Measurements from ENCODE around the gene THAP11. TPM values are rescaled to one million over a fixed set of nuclear protein-coding genes. Genes with fewer than 3 reads are reported as not detected.

Gene THAP11
- total RNA-seq = 44.3 and 45.8 TPM in 2 replicates

GRCh38 chr16:67841816-67842508 lies at the start of gene THAP11:
Gene THAP11, plus strand, starts transcription at chr16:67842320. Its CDS starts 235 bp downstream, at chr16:67842555.
- intact Hi-C loops (cut with micrococcal nuclease) = loop anchor here (1.0 to 10.0 kb wide), 5 partner anchors 9 to 242 kb away; partner anchors contain the start of genes ACD, C16orf86, ENKD1 and PARD6A

- intact Hi-C loops (cut with micrococcal nuclease) = no loop called here
Observed at GRCh38 chr16:67796099-67796718, 45.9 kb upstream of the THAP11 start.

GRCh38 chr16:67800338-67800926 lies 41.7 kb upstream of the THAP11 start:
- intact Hi-C loops (cut with micrococcal nuclease) = no loop called here

DNA sequence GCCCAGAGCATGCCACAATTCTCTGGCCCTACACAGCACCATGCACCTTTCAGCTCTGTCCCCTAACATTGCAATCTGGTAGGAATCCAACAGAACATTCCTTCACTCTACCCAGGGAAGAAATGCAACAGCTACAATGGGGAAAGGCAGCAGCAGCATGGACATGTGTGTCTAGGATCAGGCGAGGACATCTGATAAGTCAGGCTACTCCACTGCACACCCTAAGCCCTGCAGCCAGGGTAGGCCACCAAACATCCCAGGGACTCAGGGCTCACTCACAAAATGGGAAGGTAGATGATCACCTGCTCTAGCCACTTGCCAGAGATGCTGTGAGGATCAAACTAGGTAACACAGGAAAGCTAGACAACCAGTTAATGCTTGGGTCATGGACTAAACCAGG lies 40.9 kb upstream of the THAP11 start:
- intact Hi-C loops (cut with micrococcal nuclease) = no loop called here

GRCh38 chr16:67801883-67802282 lies 40.2 kb upstream of the THAP11 start:
- intact Hi-C loops (cut with micrococcal nuclease) = no loop called here

DNA sequence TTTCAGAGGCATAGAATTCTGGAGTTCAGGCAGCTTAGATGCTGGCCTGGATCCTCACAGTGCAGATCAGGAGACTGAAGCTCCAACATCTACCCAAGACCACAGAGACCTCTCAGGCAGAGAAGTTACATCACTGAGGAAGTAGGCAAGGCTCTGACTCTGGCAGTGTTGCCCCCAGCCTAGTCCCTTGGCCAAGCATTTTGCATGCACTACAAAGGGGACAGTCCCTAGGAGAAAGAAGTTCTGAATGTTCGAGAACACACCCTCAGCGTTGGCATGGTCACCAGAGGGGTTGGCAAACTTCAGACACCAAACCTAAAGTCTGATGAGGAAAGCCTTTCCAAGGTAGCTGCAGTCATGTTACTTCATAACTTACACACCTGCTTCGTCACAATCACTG lies 38.2 kb upstream of the THAP11 start:
- intact Hi-C loops (cut with micrococcal nuclease) = no loop called here

GRCh38 chr16:67804853-67805542 lies 37.1 kb upstream of the THAP11 start:
- intact Hi-C loops (cut with micrococcal nuclease) = no loop called here

- intact Hi-C loops (cut with micrococcal nuclease) = loop anchor here (1.0 to 2.0 kb wide), 10 partner anchors 10 to 244 kb away; partner anchors contain the start of genes C16orf86, CTCF, DDX28 and DUS2
Observed at GRCh38 chr16:67805718-67806427, 36.2 kb upstream of the THAP11 start.

GRCh38 chr16:67806428-67807147 lies 35.5 kb upstream of the THAP11 start, which contains the start of the genes RANBP10 and TSNAXIP1:
Gene RANBP10, minus strand, starts transcription at chr16:67806560. Its CDS starts 24 bp downstream, at chr16:67806536.
Gene TSNAXIP1, plus strand, starts transcription at chr16:67806889. Its CDS starts 261 bp downstream, at chr16:67807150.
- intact Hi-C loops (cut with micrococcal nuclease) = loop anchor here (1.0 to 2.0 kb wide), 10 partner anchors 10 to 244 kb away; partner anchors contain the start of genes C16orf86, CTCF, DDX28 and DUS2

GRCh38 chr16:67807148-67807682 lies 34.9 kb upstream of the THAP11 start:
- intact Hi-C loops (cut with micrococcal nuclease) = loop anchor here (2.0 kb wide), 4 partner anchors 26 to 140 kb away; partner anchors contain the start of genes C16orf86, EDC4 and ENKD1

DNA sequence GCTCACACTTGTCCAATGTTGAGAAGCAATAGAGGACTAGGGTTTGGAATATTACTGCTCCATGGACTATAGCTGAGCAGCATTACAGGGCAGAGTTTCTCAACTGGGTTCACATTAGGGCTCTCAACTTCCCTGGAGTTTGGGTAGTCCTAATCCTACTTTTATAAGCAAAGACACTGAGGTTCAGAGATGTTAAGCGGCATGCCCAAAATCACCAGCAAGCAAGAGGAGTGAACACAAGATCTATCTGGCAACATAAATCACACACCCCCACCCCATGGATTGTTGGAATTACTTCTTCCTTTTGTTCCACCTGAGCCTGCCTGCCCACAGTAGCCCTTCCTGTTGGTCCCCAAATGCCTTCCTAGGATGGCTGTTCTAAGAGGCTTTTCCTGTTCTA lies 30.2 kb upstream of the THAP11 start:
- intact Hi-C loops (cut with micrococcal nuclease) = no loop called here

DNA sequence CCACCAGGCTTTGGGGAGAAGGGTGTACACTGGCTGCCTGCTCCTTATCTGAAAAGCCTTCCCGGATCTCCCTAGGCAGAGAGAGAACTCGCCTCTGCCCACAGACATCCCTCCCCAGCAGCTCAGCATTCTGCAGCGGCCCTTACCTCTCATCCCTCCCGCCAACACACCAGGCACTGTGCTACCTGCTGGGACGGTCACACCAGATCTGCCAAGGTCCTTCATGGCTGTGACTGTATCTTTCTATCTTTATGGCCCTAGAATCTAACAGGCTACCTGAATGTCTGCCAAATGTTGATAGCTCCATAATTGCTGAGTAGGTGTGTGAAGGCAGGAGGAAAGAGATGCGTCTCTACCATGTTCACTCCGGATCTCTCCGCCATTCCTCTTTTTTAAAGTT lies 27.6 kb upstream of the THAP11 start:
- intact Hi-C loops (cut with micrococcal nuclease) = no loop called here

DNA sequence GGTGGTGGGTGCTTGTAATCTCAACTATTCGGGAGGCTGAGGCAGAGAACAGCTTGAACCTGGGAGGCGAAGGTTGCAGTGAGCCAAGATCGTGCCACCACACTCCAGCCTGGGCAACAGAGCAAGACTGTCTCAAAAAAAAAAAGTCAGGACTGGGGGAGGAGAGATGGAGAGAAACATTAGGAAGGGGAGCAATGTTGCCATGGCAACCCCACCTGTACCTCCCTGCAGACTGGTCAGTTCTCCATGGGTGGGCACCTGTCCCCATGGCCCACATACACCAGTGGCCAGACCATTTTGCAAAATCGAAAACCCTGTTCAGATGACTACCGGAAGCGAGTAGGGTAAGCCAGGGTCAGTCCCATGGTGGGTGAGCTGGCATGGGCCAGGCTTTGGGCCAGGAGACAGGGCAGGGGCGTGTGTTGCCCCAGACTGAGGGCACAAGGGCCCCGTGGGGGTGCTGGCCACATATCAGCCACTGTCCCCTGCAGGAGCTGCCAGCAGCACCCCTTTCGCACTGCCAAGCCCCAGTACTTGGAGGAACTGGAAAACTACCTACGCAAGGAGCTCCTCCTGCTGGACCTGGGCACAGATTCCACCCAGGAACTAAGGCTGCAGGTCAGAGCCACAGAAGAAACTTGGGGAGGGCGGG lies 21.4 kb upstream of the THAP11 start:
- intact Hi-C loops (cut with micrococcal nuclease) = no loop called here

GRCh38 chr16:67822511-67822910 lies 19.6 kb upstream of the THAP11 start:
- intact Hi-C loops (cut with micrococcal nuclease) = no loop called here

- intact Hi-C loops (cut with micrococcal nuclease) = no loop called here
Observed at GRCh38 chr16:67825119-67825518, 17.0 kb upstream of the THAP11 start.

GRCh38 chr16:67825906-67826305 lies 16.2 kb upstream of the THAP11 start:
- intact Hi-C loops (cut with micrococcal nuclease) = no loop called here

DNA sequence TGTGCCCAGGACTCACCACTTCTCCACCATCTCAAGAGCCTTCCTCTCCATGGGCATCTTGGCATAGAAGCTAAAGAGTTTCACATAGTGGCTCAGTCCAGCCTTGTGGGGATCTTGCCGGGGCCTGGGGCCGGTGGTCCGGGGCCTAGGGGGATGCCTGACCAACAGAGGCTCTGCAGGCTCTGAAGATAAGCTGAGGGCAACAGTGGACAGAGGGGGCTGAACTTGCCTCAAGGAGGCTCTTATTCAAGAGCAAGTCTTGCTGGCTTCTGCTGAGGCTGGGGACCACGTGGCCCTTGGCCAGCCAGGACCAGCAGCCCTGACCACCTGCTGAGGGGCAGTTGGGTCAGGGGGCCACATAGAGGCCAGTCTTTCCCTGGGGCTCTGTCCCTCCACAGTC lies 13.5 kb upstream of the THAP11 start:
- intact Hi-C loops (cut with micrococcal nuclease) = no loop called here

DNA sequence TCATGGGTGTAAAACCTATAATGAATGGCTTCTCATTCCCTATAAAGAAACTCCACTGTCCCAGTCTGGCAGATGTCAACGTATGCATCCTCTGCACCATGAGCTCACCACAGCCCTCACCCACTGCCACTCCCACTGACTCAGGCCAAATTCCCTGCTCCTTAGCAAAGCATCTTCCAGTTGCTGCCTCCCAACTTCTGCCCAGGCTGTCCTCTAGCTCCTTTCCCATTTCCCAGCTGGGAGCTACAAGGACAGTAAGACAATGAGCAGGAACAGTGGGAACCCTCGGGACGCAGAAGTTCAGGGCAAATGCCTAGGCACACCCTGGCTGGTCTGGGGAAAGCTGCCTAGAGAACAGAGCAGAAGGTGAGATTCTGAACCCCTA lies 9.1 kb upstream of the THAP11 start:
- intact Hi-C loops (cut with micrococcal nuclease) = loop anchor here (1.0 to 2.0 kb wide), 4 partner anchors 9 to 26 kb away; partner anchors contain the start of genes NUTF2, RANBP10, THAP11 and TSNAXIP1

Data from T-helper 2 cell treated with Interferon-gamma antibody and Interleukin-4, amounts not matched to agents 100 ng/mL and 5 ng/mL, for 36 hours (primary cell).